IMR-90 (cell line): ENCODE results near the gene CCDC141.

Experiments
- CEBPB ChIP-seq: IDR thresholded peaks from 2 replicates; pipeline ENCODE4 v1.6.1; 2012; ENCODE audit warnings: low read depth, low read length, improper control_type of control experiment
- CHD1 ChIP-seq: IDR thresholded peaks from 2 replicates; pipeline ENCODE4 v1.6.1; 2012; ENCODE audit warnings: low read depth, low read length, improper control_type of control experiment
- FOS ChIP-seq: fragments of 150-350 bp; IDR thresholded peaks from 2 replicates; pipeline ENCODE4 v1.6.1; 2016; ENCODE audit warnings: low read depth, low read length
- MXI1 ChIP-seq: IDR thresholded peaks from 2 replicates; pipeline ENCODE4 v1.6.1; 2012; ENCODE audit warnings: low read depth, mild to moderate bottlenecking, low read length, moderate library complexity, borderline replicate concordance
- NFE2L2 ChIP-seq: fragments of 150-350 bp; IDR thresholded peaks from 2 replicates; pipeline ENCODE4 v1.6.1; 2016; ENCODE audit warnings: low read depth, mild to moderate bottlenecking, low read length
- POLR2A ChIP-seq: IDR thresholded peaks from 2 replicates; pipeline ENCODE4 v1.6.1; 2012; ENCODE audit warnings: mild to moderate bottlenecking, low read depth, low read length
- RAD21 ChIP-seq: IDR thresholded peaks from 2 replicates; pipeline ENCODE4 v1.6.1; 2012; ENCODE audit warnings: low read length, improper control_type of control experiment
- RCOR1 ChIP-seq: IDR thresholded peaks from 2 replicates; pipeline ENCODE4 v1.6.1; 2012; ENCODE audit warnings: mild to moderate bottlenecking, low read length, improper control_type of control experiment; ENCODE audit not compliant: insufficient replicate concordance
- RFX5 ChIP-seq: IDR thresholded peaks from 2 replicates; pipeline ENCODE4 v1.8.0; 2012; ENCODE audit warnings: low read depth, mild to moderate bottlenecking, low read length, moderate library complexity
- TF ChIP-seq, protein P1 (sequence below): conservative IDR thresholded peaks from 2 replicates; pipeline ENCODE4 v1.5.1; 2012; ENCODE audit warnings: mild to moderate bottlenecking, low read depth, low read length, improper control_type of control experiment
- TF ChIP-seq, protein P2 (sequence below): fragments of 150-350 bp; IDR thresholded peaks from 2 replicates; pipeline ENCODE4 v1.6.1; 2016; ENCODE audit warnings: low read depth, mild to moderate bottlenecking, low read length, moderate library complexity, borderline replicate concordance

DNA sequence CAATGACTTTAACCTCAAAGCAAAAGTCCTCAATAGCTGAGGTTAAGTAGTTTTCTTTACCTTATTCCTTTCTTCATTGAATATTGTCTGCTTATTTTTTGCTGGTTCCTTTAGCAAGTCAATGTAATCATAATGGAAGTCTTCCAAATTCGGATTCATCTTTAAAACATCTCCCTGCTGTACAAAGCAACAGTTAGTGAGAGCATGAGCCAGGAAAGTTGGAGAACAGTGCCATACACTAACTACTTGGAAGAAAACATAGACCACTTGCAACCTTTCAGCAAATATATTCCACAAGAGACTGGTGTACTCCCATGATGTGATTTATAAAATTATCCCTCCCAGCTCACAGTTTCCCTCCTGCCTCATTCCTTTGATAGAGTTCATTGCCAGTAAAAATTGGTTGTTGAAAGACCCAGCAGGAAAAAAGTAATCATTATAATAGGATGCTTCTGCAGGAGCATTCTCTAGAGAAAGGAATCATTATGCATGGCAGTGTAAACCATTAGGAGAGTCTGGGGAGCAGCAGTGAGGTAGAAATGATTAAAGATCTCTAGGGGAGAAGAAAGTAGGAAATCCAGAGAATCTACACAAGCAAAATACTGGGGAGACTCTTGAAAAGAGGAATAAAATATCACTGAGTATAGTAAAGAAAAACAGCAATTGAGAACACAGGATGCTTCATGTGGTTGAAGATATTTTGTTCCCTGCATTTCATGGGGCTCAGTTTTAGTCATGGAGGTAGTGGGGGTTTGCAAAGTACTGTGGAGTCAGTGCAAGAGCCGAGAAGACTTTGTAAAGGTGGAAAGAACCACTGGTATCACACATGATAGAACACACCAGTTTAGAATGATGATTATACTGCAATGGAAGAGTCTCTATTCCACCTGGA is 204.1 kb downstream of the CCDC141 start:
- no peak for TF ChIP-seq NFE2L2
- TF ChIP-seq POLR2A = no peak
- TF ChIP-seq, protein P1, sequence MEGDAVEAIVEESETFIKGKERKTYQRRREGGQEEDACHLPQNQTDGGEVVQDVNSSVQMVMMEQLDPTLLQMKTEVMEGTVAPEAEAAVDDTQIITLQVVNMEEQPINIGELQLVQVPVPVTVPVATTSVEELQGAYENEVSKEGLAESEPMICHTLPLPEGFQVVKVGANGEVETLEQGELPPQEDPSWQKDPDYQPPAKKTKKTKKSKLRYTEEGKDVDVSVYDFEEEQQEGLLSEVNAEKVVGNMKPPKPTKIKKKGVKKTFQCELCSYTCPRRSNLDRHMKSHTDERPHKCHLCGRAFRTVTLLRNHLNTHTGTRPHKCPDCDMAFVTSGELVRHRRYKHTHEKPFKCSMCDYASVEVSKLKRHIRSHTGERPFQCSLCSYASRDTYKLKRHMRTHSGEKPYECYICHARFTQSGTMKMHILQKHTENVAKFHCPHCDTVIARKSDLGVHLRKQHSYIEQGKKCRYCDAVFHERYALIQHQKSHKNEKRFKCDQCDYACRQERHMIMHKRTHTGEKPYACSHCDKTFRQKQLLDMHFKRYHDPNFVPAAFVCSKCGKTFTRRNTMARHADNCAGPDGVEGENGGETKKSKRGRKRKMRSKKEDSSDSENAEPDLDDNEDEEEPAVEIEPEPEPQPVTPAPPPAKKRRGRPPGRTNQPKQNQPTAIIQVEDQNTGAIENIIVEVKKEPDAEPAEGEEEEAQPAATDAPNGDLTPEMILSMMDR = no peak
- TF ChIP-seq MXI1 = no peak
- TF ChIP-seq CEBPB = no peak
- TF ChIP-seq, protein P2, sequence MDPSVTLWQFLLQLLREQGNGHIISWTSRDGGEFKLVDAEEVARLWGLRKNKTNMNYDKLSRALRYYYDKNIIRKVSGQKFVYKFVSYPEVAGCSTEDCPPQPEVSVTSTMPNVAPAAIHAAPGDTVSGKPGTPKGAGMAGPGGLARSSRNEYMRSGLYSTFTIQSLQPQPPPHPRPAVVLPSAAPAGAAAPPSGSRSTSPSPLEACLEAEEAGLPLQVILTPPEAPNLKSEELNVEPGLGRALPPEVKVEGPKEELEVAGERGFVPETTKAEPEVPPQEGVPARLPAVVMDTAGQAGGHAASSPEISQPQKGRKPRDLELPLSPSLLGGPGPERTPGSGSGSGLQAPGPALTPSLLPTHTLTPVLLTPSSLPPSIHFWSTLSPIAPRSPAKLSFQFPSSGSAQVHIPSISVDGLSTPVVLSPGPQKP = no peak
- no peak for TF ChIP-seq FOS
- TF ChIP-seq CHD1 = no peak
- no peak for TF ChIP-seq RAD21
- no peak for TF ChIP-seq RCOR1
- TF ChIP-seq RFX5 = no peak
